SU-DHL-6 (cell line): ENCODE results near the gene TTC39B.

Experiments
- H2AFZ ChIP-seq: fragments of 200-600 bp; sonication (generic); 2 replicates; pipeline ENCODE4 v1.6.1; 2014; ENCODE audit warnings: low read depth, mild to moderate bottlenecking, moderate library complexity, mixed read lengths, antibody characterized with exemption, low read length; ENCODE audit not compliant: severe bottlenecking
- H3F3A ChIP-seq: fragments of 200-600 bp; shearing (Covaris generic); 2 replicates; pipeline ENCODE4 v1.6.0; 2016; ENCODE audit warnings: antibody characterized with exemption, mild to moderate bottlenecking; ENCODE audit not compliant: insufficient read depth
- H3K27ac ChIP-seq: fragments of 200-600 bp; sonication (generic); 2 replicates; pipeline ENCODE4 v1.5.1; 2016; ENCODE audit warnings: low read depth, mild to moderate bottlenecking, low read length, moderate library complexity, mixed read lengths
- H3K27me3 ChIP-seq: fragments of 200-600 bp; sonication (generic), shearing (Covaris generic); 2 replicates; pipeline ENCODE4 v1.6.0; 2014; ENCODE audit warnings: mild to moderate bottlenecking, low read length
- H3K36me3 ChIP-seq: fragments of 200-600 bp; sonication (generic); 2 replicates; pipeline ENCODE4 v1.6.1; 2014; ENCODE audit warnings: mild to moderate bottlenecking, low read length, mixed read lengths
- H3K4me2 ChIP-seq: fragments of 300-600, 200-600 bp; shearing (Covaris generic), sonication (generic); 2 replicates; pipeline ENCODE4 v1.6.0; 2014; ENCODE audit warnings: low read length, low read depth, mild to moderate bottlenecking; ENCODE audit not compliant: poor library complexity, severe bottlenecking
- H3K4me3 ChIP-seq: fragments of 200-600 bp; sonication (generic); 2 replicates; pipeline ENCODE4 v1.5.1; 2014; ENCODE audit warnings: antibody characterized with exemption, low read length, mild to moderate bottlenecking, mixed read lengths; ENCODE audit not compliant: insufficient read depth, poor library complexity, severe bottlenecking
- H3K79me2 ChIP-seq: fragments of 200-600 bp; sonication (generic); 2 replicates; pipeline ENCODE4 v1.6.1; 2014; ENCODE audit warnings: mild to moderate bottlenecking, low read length, moderate library complexity; ENCODE audit not compliant: insufficient read depth
- H3K9ac ChIP-seq: fragments of 200-600 bp; sonication (generic); 2 replicates; pipeline ENCODE4 v1.7.0; 2014; ENCODE audit warnings: mild to moderate bottlenecking, low read length
- H3K9me2 ChIP-seq: fragments of 200-600 bp; sonication (generic); replicated peaks from 2 replicates; pipeline ENCODE4 v1.6.1; 2014; ENCODE audit warnings: low read length; ENCODE audit not compliant: insufficient read depth
- H3K9me3 ChIP-seq: fragments of 200-600 bp; sonication (generic); 2 replicates; pipeline ENCODE4 v1.6.1; 2014; ENCODE audit warnings: low read length, mixed read lengths; ENCODE audit not compliant: insufficient read depth
- H4K20me1 ChIP-seq: fragments of 200-600 bp; sonication (generic); 2 replicates; pipeline ENCODE4 v1.6.1; 2014; ENCODE audit warnings: low read depth, mild to moderate bottlenecking, antibody characterized with exemption, low read length, moderate library complexity, mixed read lengths
- EZH2phosphoT487 ChIP-seq: fragments of 200-600 bp; sonication (generic), shearing (Covaris generic); conservative IDR thresholded peaks from 2 replicates; pipeline ENCODE4 v1.6.1; 2018; ENCODE audit warnings: mild to moderate bottlenecking, antibody characterized with exemption, low read length, moderate library complexity, mixed read lengths
- TF ChIP-seq, protein P1 (sequence below): fragments of 200-600 bp; sonication (generic); IDR thresholded peaks from one replicate; pipeline ENCODE4 v1.5.1; 2017; ENCODE audit warnings: antibody characterized with exemption, mild to moderate bottlenecking, low read length, moderate library complexity; ENCODE audit not compliant: insufficient read depth, poor library complexity, severe bottlenecking

TTC39B gene

DNA sequence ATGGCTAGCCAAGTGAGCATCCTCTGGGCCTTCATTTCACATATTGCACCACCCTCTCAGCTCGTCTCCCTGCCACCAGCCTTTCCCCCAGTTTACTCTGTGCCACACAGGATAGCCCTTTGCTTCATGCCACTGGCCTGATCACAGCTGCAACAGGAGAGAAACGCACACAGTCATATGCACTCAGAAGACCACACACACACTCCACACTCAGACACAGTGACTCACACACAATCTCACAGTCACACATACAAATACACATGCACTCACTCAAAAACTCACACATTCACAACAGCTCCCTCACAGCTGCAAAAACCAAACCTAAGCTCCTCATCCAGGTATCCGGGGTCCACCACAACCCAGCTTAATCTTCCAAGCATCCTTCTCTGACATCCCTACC lies 38.7 kb downstream of the TTC39B start:
- Histone ChIP-seq H2AFZ (no peak overlapping the region), H4K20me1 (no peaks in the 10 kb centered on the region), H3K36me3 (no peaks in the 10 kb centered on the region), H3K27ac (no peak overlapping the region), H3F3A (no peaks in the 10 kb centered on the region), H3K79me2 (no peaks in the 10 kb centered on the region), H3K4me3 (no peak overlapping the region), H3K4me2 (no peak overlapping the region), H3K9me3 (no peaks in the 10 kb centered on the region), H3K27me3 (no peaks in the 10 kb centered on the region), H3K9me2 (no peaks in the 10 kb centered on the region), H3K9ac (no peak overlapping the region)
- no peak for TF ChIP-seq EZH2phosphoT487
- TF ChIP-seq, protein P1, sequence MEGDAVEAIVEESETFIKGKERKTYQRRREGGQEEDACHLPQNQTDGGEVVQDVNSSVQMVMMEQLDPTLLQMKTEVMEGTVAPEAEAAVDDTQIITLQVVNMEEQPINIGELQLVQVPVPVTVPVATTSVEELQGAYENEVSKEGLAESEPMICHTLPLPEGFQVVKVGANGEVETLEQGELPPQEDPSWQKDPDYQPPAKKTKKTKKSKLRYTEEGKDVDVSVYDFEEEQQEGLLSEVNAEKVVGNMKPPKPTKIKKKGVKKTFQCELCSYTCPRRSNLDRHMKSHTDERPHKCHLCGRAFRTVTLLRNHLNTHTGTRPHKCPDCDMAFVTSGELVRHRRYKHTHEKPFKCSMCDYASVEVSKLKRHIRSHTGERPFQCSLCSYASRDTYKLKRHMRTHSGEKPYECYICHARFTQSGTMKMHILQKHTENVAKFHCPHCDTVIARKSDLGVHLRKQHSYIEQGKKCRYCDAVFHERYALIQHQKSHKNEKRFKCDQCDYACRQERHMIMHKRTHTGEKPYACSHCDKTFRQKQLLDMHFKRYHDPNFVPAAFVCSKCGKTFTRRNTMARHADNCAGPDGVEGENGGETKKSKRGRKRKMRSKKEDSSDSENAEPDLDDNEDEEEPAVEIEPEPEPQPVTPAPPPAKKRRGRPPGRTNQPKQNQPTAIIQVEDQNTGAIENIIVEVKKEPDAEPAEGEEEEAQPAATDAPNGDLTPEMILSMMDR = no peak

DNA sequence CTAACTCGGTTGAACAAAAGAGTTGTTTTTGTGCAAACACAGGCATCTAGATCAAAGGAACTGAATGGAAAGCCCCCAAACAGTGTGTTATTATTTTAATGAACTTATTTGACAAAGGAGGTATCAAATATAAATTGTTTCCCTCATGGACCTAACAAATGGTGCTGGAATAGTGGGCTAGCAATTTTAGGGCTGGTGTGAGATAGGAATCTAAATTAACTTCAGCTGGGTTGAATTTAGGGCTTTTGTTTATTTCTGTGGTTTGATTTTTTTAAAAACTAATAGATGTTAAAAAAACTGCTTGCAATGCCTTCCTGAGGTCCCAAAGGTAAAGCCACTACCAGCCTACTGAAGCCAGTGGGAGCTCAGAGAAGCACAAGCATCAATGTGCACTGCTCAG lies 42.1 kb downstream of the TTC39B start:
- TF ChIP-seq, protein P1 = no peak
- TF ChIP-seq EZH2phosphoT487 = no peak
- Histone ChIP-seq H2AFZ (no peak overlapping the region), H3K4me2 (no peak overlapping the region), H3K9me3 (no peaks in the 10 kb centered on the region), H3K27ac (no peak overlapping the region), H4K20me1 (no peaks in the 10 kb centered on the region), H3K36me3 (no peaks in the 10 kb centered on the region), H3K79me2 (no peaks in the 10 kb centered on the region), H3F3A (no peaks in the 10 kb centered on the region), H3K9me2 (no peaks in the 10 kb centered on the region), H3K27me3 (no peaks in the 10 kb centered on the region), H3K9ac (no peak overlapping the region), H3K4me3 (no peak overlapping the region)

DNA sequence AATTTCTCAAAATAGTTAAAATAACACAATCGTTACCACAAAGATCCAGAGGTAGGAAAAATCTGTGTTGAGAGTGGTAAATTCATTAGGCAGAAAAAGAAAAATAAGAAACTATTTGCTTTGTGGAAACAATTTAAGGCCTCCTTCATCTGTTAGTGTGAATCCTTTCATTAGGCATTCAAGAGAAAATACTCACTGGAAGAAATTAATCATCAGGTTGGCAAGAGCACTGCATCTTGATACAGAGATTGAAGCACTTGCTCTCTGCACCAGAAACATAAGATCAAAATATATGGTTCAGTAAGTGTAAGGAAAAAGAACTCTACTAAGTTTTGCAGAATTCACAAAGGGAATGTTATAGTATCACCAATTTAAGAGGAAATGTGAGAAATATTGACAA lies 44.4 kb downstream of the TTC39B start:
- H3F3A ChIP-seq = no peaks in the 10 kb centered on the region
- no peaks in the 10 kb centered on the region for H3K9me3 ChIP-seq
- no peak overlapping the region for H2AFZ ChIP-seq
- no peaks in the 10 kb centered on the region for H3K27me3 ChIP-seq
- TF ChIP-seq, protein P1 = no peak
- no peak for TF ChIP-seq EZH2phosphoT487
- no peaks in the 10 kb centered on the region for H3K9me2 ChIP-seq
- H3K4me3 ChIP-seq = no peak overlapping the region
- H3K9ac ChIP-seq = no peak overlapping the region
- H3K79me2 ChIP-seq = no peaks in the 10 kb centered on the region
- H3K4me2 ChIP-seq = no peak overlapping the region
- H4K20me1 ChIP-seq = no peaks in the 10 kb centered on the region
- no peaks in the 10 kb centered on the region for H3K36me3 ChIP-seq
- no peak overlapping the region for H3K27ac ChIP-seq
